Testis (tissue), 3 donors: ENCODE measurements around the gene HECW1. TPM values are rescaled to one million over a fixed set of nuclear protein-coding genes. Genes with fewer than 3 reads are reported as not detected.

ENCODE experiments used
- DNase-seq: peaks from one replicate; pipeline ENCODE4 v3.0.0-alpha.2; 2019
- H3K27ac ChIP-seq, 2 donors: fragments of 200-600 bp; sonication (generic); one replicate each; pipeline ENCODE4 v1.5.1; 2019
- H3K27me3 ChIP-seq: fragments of 200-600 bp; sonication (generic); one replicate; pipeline ENCODE4 v1.5.1; 2019
- H3K36me3 ChIP-seq: fragments of 200-600 bp; sonication (generic); one replicate; pipeline ENCODE4 v1.5.1; 2017; ENCODE audit warnings: low read depth; ENCODE audit errors: missing control alignments
- H3K4me1 ChIP-seq: fragments of 200-600 bp; sonication (generic); one replicate; pipeline ENCODE4 v1.5.1; 2019
- H3K4me3 ChIP-seq, 2 donors: fragments of 200-600 bp; sonication (generic); one replicate each; pipeline ENCODE4 v1.5.1; 2017 to 2019
- H3K9me3 ChIP-seq: fragments of 200-600 bp; sonication (generic); one replicate; pipeline ENCODE4 v1.5.1; 2017
- CTCF ChIP-seq, 3 experiments: fragments of 450-650 bp in 2 of 3; fragments of 200-600 bp in 1 of 3; sonication (generic) in 1 of 3; IDR thresholded peaks; one replicate each; pipeline ENCODE4 v1.5.1; 2016 to 2019; ENCODE audit warnings: antibody characterized with exemption in 3 of 3, mild to moderate bottlenecking in 2 of 3, moderate library complexity in 1 of 3
- POLR2A ChIP-seq: fragments of 450-650 bp; IDR thresholded peaks from one replicate; pipeline ENCODE4 v1.6.1; 2017; ENCODE audit warnings: antibody characterized with exemption, mild to moderate bottlenecking, moderate library complexity
- WGBS, 2 donors: methylation state at CpG; one replicate each; pipeline ENCODE4 v1.1.5; 2018; 5-methylcytosine and 5-hydroxymethylcytosine counted together
- intact Hi-C: fragments of 100-400 bp; cut with DNase I; formaldehyde crosslinking; loops from one replicate; pipeline ENCODE4 v1.15.1; 2023; ENCODE audit warnings: low total_unique reads
- polyA plus RNA-seq: library from polyadenylated mRNA; stranded (reverse); fragments of 350-450 nt; fragmentation: Illumina TruSeq; extraction: RNeasy Lipid Tissue Mini Kit (QIAGEN cat#74804); gene quantifications from one replicate; pipeline ENCODE4 v1.2.3, GENCODE V29; 2014; ENCODE audit warnings: low read depth, low replicate concordance; ENCODE audit not compliant: insufficient read depth
- total RNA-seq, 2 donors: library from RNA; depleted of rRNA; stranded (reverse); fragments of >200 nt; gene quantifications; one replicate each; pipeline ENCODE4 v1.2.3, GENCODE V29; 2016

HECW1 gene
- total and polyA plus RNA-seq, 3 donors from 2014 or later = 3.2 to 14.5 (median 5.0) TPM

- intact Hi-C loops = no loop called here
- no peak for DNase-seq
- Histone ChIP-seq H3K4me1 (no peaks in the 10 kb centered on the region), H3K4me3 (no peak overlapping the region), H3K9me3 (no peaks in the 10 kb centered on the region), H3K27ac (no peak overlapping the region), H3K36me3 (no peaks in the 10 kb centered on the region), H3K27me3 (no peaks in the 10 kb centered on the region)
- TF ChIP-seq CTCF (IDR thresholded peaks at IDR 0.05) = no peak
- no peak for TF ChIP-seq POLR2A
- WGBS, 2 donors = 92 to 94% methylated on average over 3 of the region's 3 CpGs
Measured at GRCh38 chr7:43600056-43600455, 487.6 kb downstream of the HECW1 start.

- DNase-seq = no peak
- Histone ChIP-seq H3K9me3 (no peaks in the 10 kb centered on the region), H3K36me3 (no peaks in the 10 kb centered on the region), H3K27ac (no peak overlapping the region), H3K27me3 (no peaks in the 10 kb centered on the region), H3K4me1 (no peaks in the 10 kb centered on the region), H3K4me3 (no peak overlapping the region)
- whole genome bisulfite sequencing, 2 donors = 78 to 94% methylated on average over 1 of the region's 1 CpG
- no peak for TF ChIP-seq POLR2A
- TF ChIP-seq CTCF (IDR thresholded peaks at IDR 0.05) = no peak
- intact Hi-C loops = no loop called here
Measured at GRCh38 chr7:43602256-43602655, 489.8 kb downstream of the HECW1 start.

- 82 to 100% methylated on average over 1 of the region's 1 CpG for WGBS, 2 donors
- no peak for TF ChIP-seq CTCF (IDR thresholded peaks at IDR 0.05)
- no peak for TF ChIP-seq POLR2A
- intact Hi-C loops = no loop called here
Measured at GRCh38 chr7:43604251-43604650, 491.8 kb downstream of the HECW1 start.

GRCh38 chr7:43609097-43609496 lies 496.6 kb downstream of the HECW1 start:
- H3K27me3 ChIP-seq = no peaks in the 10 kb centered on the region
- H3K9me3 ChIP-seq = no peaks in the 10 kb centered on the region
- DNase-seq = no peak
- no peak overlapping the region for H3K27ac ChIP-seq
- TF ChIP-seq POLR2A (no peak), CTCF (IDR thresholded peaks at IDR 0.05) (no peak)
- 93 to 96% methylated on average over 1 to 2 of the region's 2 CpGs for WGBS, 2 donors
- no peaks in the 10 kb centered on the region for H3K36me3 ChIP-seq
- H3K4me3 ChIP-seq = no peak overlapping the region
- H3K4me1 ChIP-seq = no peaks in the 10 kb centered on the region
- intact Hi-C loops = no loop called here

More at GRCh38 chr7:43604251-43604650, 491.8 kb downstream of the HECW1 start:
- Histone ChIP-seq H3K27me3 (no peaks in the 10 kb centered on the region), H3K9me3 (no peaks in the 10 kb centered on the region), H3K4me3 (no peak overlapping the region), H3K4me1 (no peaks in the 10 kb centered on the region), H3K27ac (no peak overlapping the region), H3K36me3 (no peaks in the 10 kb centered on the region)
- DNase-seq = no peak

- WGBS, 2 donors = 76 to 83% methylated on average over 5 of the region's 5 CpGs
- intact Hi-C loops = no loop called here
- no peaks in the 10 kb centered on the region for H3K36me3 ChIP-seq
- no peaks in the 10 kb centered on the region for H3K4me1 ChIP-seq
- TF ChIP-seq POLR2A = no peak
- TF ChIP-seq CTCF (IDR thresholded peaks at IDR 0.05) = no peak
- no peak overlapping the region for H3K4me3 ChIP-seq
- no peaks in the 10 kb centered on the region for H3K27me3 ChIP-seq
- H3K27ac ChIP-seq = no peak overlapping the region
- no peaks in the 10 kb centered on the region for H3K9me3 ChIP-seq
- no peak for DNase-seq
Measured at GRCh38 chr7:43612128-43612527, 499.7 kb downstream of the HECW1 start.
